HEK293 (cell line): Measurements from ENCODE around the gene FAM171A2.

ENCODE experiments used
- GLI4 ChIP-seq: fragments of 450-650 bp; formaldehyde crosslinking; IDR thresholded peaks from 2 replicates; pipeline ENCODE4 v1.5.1; 2016; ENCODE audit warnings: missing biosample characterization, missing genetic modification characterization
- KLF10 ChIP-seq: fragments of 450-650 bp; IDR thresholded peaks from 2 replicates; pipeline ENCODE4 v1.5.1; 2018; ENCODE audit warnings: missing biosample characterization, mild to moderate bottlenecking, missing genetic modification characterization
- KLF7 ChIP-seq: fragments of 450-650 bp; formaldehyde crosslinking; IDR thresholded peaks from 2 replicates; pipeline ENCODE4 v1.5.1; 2016; ENCODE audit warnings: missing biosample characterization, missing genetic modification characterization, borderline replicate concordance
- SP2 ChIP-seq: fragments of 450-650 bp; formaldehyde crosslinking; IDR thresholded peaks from 2 replicates; pipeline ENCODE4 v1.5.1; 2016; ENCODE audit warnings: missing biosample characterization, missing genetic modification characterization
- SP3 ChIP-seq: fragments of 450-650 bp; formaldehyde crosslinking; IDR thresholded peaks from 2 replicates; pipeline ENCODE4 v1.5.1; 2016; ENCODE audit warnings: missing biosample characterization, missing genetic modification characterization
- WT1 ChIP-seq: fragments of 450-650 bp; formaldehyde crosslinking; IDR thresholded peaks from 2 replicates; pipeline ENCODE4 v1.5.1; 2016; ENCODE audit warnings: missing biosample characterization, missing genetic modification characterization
- ZNF121 ChIP-seq: fragments of 450-650 bp; formaldehyde crosslinking; IDR thresholded peaks from 2 replicates; pipeline ENCODE4 v1.5.1; 2016; ENCODE audit warnings: missing biosample characterization, missing genetic modification characterization
- ZNF16 ChIP-seq: fragments of 450-650 bp; formaldehyde crosslinking; IDR thresholded peaks from 2 replicates; pipeline ENCODE4 v1.5.1; 2016; ENCODE audit warnings: low read depth, missing biosample characterization, missing genetic modification characterization
- ZNF184 ChIP-seq: fragments of 450-650 bp; IDR thresholded peaks from 2 replicates; pipeline ENCODE4 v1.5.1; 2018; ENCODE audit warnings: missing biosample characterization, mild to moderate bottlenecking, missing genetic modification characterization
- ZNF19 ChIP-seq: fragments of 450-650 bp; formaldehyde crosslinking; IDR thresholded peaks from 2 replicates; pipeline ENCODE4; 2016; ENCODE audit warnings: missing biosample characterization, missing genetic modification characterization, low read depth
- ZNF214 ChIP-seq: fragments of 450-650 bp; formaldehyde crosslinking; IDR thresholded peaks from 2 replicates; pipeline ENCODE4 v1.5.1; 2017; ENCODE audit warnings: missing biosample characterization, mild to moderate bottlenecking, missing genetic modification characterization, borderline replicate concordance
- ZNF274 ChIP-seq, 2 experiments: fragments of 200-500 bp in 1 of 2; fragments of 450-650 bp in 1 of 2; sonication (Bioruptor generic) in 1 of 2; formaldehyde crosslinking in 1 of 2; IDR thresholded peaks; 2 replicates each; pipeline versions ENCODE4 v1.5.1 to v1.6.1; 2014 to 2016; ENCODE audit warnings: borderline replicate concordance in 1 of 2, inconsistent platforms in 1 of 2, low read length in 1 of 2, missing biosample characterization in 1 of 2, missing genetic modification characterization in 1 of 2
- ZNF311 ChIP-seq: fragments of 450-650 bp; formaldehyde crosslinking; IDR thresholded peaks from 2 replicates; pipeline ENCODE4 v1.5.1; 2017; ENCODE audit warnings: missing biosample characterization, missing genetic modification characterization, borderline replicate concordance
- ZNF366 ChIP-seq: fragments of 450-650 bp; formaldehyde crosslinking; conservative IDR thresholded peaks from 2 replicates; pipeline ENCODE4 v1.5.1; 2016; ENCODE audit warnings: missing biosample characterization, missing genetic modification characterization
- ZNF423 ChIP-seq: fragments of 450-650 bp; formaldehyde crosslinking; IDR thresholded peaks from 2 replicates; pipeline ENCODE4 v1.5.1; 2016; ENCODE audit warnings: missing biosample characterization, missing genetic modification characterization
- ZNF596 ChIP-seq: fragments of 450-650 bp; IDR thresholded peaks from 2 replicates; pipeline ENCODE4 v1.5.0; 2018; ENCODE audit warnings: missing biosample characterization, mild to moderate bottlenecking, missing genetic modification characterization, moderate library complexity
- ZNF768 ChIP-seq: fragments of 450-650 bp; formaldehyde crosslinking; IDR thresholded peaks from 2 replicates; pipeline ENCODE4 v1.5.1; 2018; ENCODE audit warnings: missing biosample characterization, mild to moderate bottlenecking, missing genetic modification characterization
- ZNF843 ChIP-seq: fragments of 450-650 bp; formaldehyde crosslinking; IDR thresholded peaks from 2 replicates; pipeline ENCODE4 v1.5.1; 2016; ENCODE audit warnings: missing biosample characterization, missing genetic modification characterization
- TF ChIP-seq, protein P1 (sequence below): fragments of 450-650 bp; formaldehyde crosslinking; IDR thresholded peaks from 2 replicates; pipeline ENCODE4 v1.5.0; 2017; ENCODE audit warnings: missing biosample characterization, missing genetic modification characterization, borderline replicate concordance
- TF ChIP-seq, protein P2 (sequence below): fragments of 450-650 bp; formaldehyde crosslinking; IDR thresholded peaks from 2 replicates; pipeline ENCODE4 v1.5.1; 2016; ENCODE audit warnings: missing biosample characterization, missing genetic modification characterization
- TF ChIP-seq, protein P3 (sequence below): fragments of 450-650 bp; formaldehyde crosslinking; IDR thresholded peaks from 2 replicates; pipeline ENCODE4 v1.5.1; 2016; ENCODE audit warnings: missing biosample characterization, missing genetic modification characterization
- TF ChIP-seq, protein P4 (sequence below): fragments of 450-650 bp; formaldehyde crosslinking; IDR thresholded peaks from 2 replicates; pipeline ENCODE4 v1.5.1; 2016; ENCODE audit warnings: missing biosample characterization, missing genetic modification characterization
- TF ChIP-seq, protein P5 (sequence below): fragments of 450-650 bp; formaldehyde crosslinking; IDR thresholded peaks from 2 replicates; pipeline ENCODE4; 2016; ENCODE audit warnings: missing biosample characterization, missing genetic modification characterization
- TF ChIP-seq, protein P6 (sequence below): fragments of 450-650 bp; formaldehyde crosslinking; IDR thresholded peaks from 2 replicates; pipeline ENCODE4 v1.5.1; 2016; ENCODE audit warnings: missing biosample characterization, missing genetic modification characterization

The FAM171A2 gene

DNA sequence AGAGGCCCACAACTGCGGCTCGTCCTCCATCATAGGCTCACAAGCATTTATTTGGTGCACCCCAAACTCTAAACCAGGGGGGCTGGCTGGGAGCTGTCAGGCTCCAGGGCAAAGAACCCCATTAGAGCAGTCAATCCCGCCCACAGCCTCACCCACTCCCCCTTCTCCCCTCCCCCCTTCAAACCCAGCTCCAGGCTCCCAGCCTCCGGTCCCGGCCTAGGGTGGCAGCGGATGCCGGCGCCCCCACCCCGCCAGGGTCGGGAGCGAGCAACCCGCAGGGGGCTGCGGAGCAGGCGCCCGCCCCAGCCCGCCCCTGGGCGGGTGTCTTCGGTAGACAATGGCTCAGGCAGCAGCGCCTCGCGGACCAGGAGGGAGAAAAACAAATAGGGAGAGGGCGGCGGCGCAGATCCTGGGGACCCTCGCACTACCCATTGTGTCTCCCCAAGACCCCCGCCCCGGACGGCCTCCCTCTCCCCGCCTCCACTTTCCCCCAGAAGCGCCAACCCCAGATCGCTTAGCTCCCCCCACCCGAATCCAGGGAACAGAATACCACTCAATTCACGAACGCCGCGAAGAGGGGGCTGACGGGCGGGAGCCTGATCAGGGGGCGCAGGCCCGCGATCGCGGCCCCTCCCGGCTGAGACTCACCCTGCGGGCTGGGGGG is 572 bp downstream of the FAM171A2 start (continued):
- no peak for TF ChIP-seq WT1
- TF ChIP-seq, protein P1, sequence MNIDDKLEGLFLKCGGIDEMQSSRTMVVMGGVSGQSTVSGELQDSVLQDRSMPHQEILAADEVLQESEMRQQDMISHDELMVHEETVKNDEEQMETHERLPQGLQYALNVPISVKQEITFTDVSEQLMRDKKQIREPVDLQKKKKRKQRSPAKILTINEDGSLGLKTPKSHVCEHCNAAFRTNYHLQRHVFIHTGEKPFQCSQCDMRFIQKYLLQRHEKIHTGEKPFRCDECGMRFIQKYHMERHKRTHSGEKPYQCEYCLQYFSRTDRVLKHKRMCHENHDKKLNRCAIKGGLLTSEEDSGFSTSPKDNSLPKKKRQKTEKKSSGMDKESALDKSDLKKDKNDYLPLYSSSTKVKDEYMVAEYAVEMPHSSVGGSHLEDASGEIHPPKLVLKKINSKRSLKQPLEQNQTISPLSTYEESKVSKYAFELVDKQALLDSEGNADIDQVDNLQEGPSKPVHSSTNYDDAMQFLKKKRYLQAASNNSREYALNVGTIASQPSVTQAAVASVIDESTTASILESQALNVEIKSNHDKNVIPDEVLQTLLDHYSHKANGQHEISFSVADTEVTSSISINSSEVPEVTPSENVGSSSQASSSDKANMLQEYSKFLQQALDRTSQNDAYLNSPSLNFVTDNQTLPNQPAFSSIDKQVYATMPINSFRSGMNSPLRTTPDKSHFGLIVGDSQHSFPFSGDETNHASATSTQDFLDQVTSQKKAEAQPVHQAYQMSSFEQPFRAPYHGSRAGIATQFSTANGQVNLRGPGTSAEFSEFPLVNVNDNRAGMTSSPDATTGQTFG (tag by site-specific recombination), result no peak
- TF ChIP-seq KLF7 (tag by site-specific recombination), result no peak
- TF ChIP-seq ZNF768 (tag by site-specific recombination), result no peak
- TF ChIP-seq ZNF366, result no peak
- TF ChIP-seq, protein P2, sequence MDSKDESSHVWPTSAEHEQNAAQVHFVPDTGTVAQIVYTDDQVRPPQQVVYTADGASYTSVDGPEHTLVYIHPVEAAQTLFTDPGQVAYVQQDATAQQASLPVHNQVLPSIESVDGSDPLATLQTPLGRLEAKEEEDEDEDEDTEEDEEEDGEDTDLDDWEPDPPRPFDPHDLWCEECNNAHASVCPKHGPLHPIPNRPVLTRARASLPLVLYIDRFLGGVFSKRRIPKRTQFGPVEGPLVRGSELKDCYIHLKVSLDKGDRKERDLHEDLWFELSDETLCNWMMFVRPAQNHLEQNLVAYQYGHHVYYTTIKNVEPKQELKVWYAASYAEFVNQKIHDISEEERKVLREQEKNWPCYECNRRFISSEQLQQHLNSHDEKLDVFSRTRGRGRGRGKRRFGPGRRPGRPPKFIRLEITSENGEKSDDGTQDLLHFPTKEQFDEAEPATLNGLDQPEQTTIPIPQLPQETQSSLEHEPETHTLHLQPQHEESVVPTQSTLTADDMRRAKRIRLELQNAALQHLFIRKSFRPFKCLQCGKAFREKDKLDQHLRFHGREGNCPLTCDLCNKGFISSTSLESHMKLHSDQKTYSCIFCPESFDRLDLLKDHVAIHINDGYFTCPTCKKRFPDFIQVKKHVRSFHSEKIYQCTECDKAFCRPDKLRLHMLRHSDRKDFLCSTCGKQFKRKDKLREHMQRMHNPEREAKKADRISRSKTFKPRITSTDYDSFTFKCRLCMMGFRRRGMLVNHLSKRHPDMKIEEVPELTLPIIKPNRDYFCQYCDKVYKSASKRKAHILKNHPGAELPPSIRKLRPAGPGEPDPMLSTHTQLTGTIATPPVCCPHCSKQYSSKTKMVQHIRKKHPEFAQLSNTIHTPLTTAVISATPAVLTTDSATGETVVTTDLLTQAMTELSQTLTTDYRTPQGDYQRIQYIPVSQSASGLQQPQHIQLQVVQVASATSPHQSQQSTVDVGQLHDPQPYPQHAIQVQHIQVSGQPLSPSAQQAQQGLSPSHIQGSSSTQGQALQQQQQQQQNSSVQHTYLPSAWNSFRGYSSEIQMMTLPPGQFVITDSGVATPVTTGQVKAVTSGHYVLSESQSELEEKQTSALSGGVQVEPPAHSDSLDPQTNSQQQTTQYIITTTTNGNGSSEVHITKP (tag by site-specific recombination), result no peak; the same call in 1 of the 2 replicates
- TF ChIP-seq, protein P3, sequence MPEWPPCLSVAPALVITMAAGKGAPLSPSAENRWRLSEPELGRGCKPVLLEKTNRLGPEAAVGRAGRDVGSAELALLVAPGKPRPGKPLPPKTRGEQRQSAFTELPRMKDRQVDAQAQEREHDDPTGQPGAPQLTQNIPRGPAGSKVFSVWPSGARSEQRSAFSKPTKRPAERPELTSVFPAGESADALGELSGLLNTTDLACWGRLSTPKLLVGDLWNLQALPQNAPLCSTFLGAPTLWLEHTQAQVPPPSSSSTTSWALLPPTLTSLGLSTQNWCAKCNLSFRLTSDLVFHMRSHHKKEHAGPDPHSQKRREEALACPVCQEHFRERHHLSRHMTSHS (tag by site-specific recombination), result no peak
- no peak for TF ChIP-seq ZNF16 (tag by site-specific recombination)
- TF ChIP-seq SP3 (tag by site-specific recombination), result peak; percentile 47; the same call in 1 of the 2 replicates
- TF ChIP-seq, protein P4, sequence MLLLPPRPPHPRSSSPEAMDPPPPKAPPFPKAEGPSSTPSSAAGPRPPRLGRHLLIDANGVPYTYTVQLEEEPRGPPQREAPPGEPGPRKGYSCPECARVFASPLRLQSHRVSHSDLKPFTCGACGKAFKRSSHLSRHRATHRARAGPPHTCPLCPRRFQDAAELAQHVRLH (tag by site-specific recombination), result no peak
- TF ChIP-seq ZNF843 (tag by site-specific recombination), result no peak
- no peak for TF ChIP-seq ZNF311 (tag by site-specific recombination)
- TF ChIP-seq, protein P5, sequence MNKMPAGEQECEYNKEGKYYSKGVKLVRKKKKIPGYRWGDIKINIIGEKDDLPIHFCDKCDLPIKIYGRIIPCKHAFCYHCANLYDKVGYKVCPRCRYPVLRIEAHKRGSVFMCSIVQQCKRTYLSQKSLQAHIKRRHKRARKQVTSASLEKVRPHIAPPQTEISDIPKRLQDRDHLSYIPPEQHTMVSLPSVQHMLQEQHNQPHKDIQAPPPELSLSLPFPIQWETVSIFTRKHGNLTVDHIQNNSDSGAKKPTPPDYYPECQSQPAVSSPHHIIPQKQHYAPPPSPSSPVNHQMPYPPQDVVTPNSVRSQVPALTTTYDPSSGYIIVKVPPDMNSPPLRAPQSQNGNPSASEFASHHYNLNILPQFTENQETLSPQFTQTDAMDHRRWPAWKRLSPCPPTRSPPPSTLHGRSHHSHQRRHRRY, result no peak
- TF ChIP-seq ZNF121 (tag by site-specific recombination), result no peak
- TF ChIP-seq ZNF184, result no peak
- TF ChIP-seq SP2, result peak; percentile 51; the same call in 1 of the 2 replicates
- TF ChIP-seq ZNF274 (IDR thresholded peaks at IDR 0.05; ENCODE audit: low read length), result no peak
- no peak for TF ChIP-seq ZNF274 (tag by site-specific recombination; IDR thresholded peaks at IDR 0.05; ENCODE audit: borderline replicate concordance)
- TF ChIP-seq ZNF19 (tag by site-specific recombination), result no peak
- TF ChIP-seq ZNF214 (tag by site-specific recombination), result no peak
- TF ChIP-seq ZNF423, result 0 out of 2 replicates have a peak, but pooled peaks have one; percentile 17
- TF ChIP-seq, protein P6, sequence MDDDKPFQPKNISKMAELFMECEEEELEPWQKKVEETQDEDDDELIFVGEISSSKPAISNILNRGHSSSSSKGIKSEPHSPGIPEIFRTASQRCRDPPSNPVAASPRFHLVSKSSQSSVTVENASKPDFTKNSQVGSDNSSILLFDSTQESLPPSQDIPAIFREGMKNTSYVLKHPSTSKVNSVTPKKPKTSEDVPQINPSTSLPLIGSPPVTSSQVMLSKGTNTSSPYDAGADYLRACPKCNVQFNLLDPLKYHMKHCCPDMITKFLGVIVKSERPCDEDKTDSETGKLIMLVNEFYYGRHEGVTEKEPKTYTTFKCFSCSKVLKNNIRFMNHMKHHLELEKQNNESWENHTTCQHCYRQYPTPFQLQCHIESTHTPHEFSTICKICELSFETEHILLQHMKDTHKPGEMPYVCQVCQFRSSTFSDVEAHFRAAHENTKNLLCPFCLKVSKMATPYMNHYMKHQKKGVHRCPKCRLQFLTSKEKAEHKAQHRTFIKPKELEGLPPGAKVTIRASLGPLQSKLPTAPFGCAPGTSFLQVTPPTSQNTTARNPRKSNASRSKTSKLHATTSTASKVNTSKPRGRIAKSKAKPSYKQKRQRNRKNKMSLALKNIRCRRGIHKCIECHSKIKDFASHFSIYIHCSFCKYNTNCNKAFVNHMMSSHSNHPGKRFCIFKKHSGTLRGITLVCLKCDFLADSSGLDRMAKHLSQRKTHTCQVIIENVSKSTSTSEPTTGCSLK (tag by site-specific recombination), result no peak
- no peak for TF ChIP-seq ZNF596 (tag by site-specific recombination)
- 0 out of 2 replicates have a peak, but pooled peaks have one; percentile 18 for TF ChIP-seq KLF10 (tag by site-specific recombination)
- no peak for TF ChIP-seq GLI4 (tag by site-specific recombination)
